Measurements from ENCODE around the gene GAS7. TPM values are rescaled to one million over a fixed set of nuclear protein-coding genes. Genes with fewer than 3 reads are reported as not detected.
A peak's percentile ranks its signal among the peaks of the same experiment; 100 is the strongest.

Gene GAS7
- total RNA-seq, 2 donors from 2014 or later, result 69.0 to 70.8 TPM

DNA sequence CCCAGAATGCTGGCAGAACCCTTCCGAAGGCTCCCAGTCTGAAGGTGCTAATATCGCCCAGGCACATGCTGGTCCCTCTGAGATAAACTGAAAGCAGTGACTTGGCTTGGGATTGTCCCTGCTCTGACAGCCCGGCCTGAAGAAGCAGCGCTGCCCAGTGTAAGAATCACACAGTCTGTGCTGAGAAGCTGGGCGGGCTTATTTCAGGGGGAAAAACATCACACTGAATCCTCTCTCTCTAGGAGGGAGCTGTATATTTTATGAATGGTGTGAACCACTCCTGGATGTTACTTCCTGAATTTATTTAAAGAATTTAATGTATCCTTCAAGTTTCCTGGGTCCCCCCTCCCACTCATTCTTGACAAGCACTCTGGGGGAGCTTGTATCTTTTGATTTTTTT is 36.3 kb downstream of the GAS7 start:
- ATAC-seq (ENCODE audit: insufficient number of reproducible peaks, low FRiP score, low read depth) (no peak), DNase-seq (ENCODE audit: low spot score) (no peak)
- no peak overlapping the region for H3K27ac ChIP-seq

DNA sequence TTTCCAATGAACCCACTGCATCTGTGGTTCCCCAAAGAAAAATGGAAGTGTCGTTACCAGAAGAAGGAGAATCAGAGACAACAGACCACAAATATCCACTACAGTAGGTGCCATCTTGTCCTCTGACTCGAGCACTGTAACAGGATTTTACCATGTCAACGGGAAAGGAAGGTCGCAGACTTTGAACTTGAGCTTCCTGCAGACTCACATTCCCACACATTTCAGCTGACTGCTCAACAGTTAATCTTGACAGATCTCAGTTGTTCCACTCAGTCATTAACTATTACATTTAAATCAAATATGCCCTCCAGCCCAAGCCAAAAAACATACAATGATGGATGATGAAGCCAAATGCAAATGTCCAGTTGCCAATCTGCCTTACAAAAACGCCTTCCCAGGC is 37.0 kb downstream of the GAS7 start:
- DNase-seq (ENCODE audit: low spot score) (no peak), ATAC-seq (ENCODE audit: insufficient number of reproducible peaks, low FRiP score, low read depth) (no peak)
- TF ChIP-seq, protein P1, sequence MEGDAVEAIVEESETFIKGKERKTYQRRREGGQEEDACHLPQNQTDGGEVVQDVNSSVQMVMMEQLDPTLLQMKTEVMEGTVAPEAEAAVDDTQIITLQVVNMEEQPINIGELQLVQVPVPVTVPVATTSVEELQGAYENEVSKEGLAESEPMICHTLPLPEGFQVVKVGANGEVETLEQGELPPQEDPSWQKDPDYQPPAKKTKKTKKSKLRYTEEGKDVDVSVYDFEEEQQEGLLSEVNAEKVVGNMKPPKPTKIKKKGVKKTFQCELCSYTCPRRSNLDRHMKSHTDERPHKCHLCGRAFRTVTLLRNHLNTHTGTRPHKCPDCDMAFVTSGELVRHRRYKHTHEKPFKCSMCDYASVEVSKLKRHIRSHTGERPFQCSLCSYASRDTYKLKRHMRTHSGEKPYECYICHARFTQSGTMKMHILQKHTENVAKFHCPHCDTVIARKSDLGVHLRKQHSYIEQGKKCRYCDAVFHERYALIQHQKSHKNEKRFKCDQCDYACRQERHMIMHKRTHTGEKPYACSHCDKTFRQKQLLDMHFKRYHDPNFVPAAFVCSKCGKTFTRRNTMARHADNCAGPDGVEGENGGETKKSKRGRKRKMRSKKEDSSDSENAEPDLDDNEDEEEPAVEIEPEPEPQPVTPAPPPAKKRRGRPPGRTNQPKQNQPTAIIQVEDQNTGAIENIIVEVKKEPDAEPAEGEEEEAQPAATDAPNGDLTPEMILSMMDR (IDR thresholded peaks at IDR 0.05), result no peak
- Histone ChIP-seq H3K4me1 (ENCODE audit: control insufficient read depth in 1 of 2, low read depth in 2 of 2) (no peaks in the 10 kb centered on the region), H3K27me3 (replicated peaks; ENCODE audit: insufficient read depth) (no peaks in the 10 kb centered on the region), H3K36me3 (no peaks in the 10 kb centered on the region), H3K4me3 (no peak overlapping the region), H3K27ac (no peak overlapping the region), H3K9me3 (no peaks in the 10 kb centered on the region)

More for the DNA sequence above, 36.3 kb downstream of the GAS7 start:
- H3K9me3 ChIP-seq, result no peaks in the 10 kb centered on the region
- no peaks in the 10 kb centered on the region for H3K36me3 ChIP-seq
- no peaks in the 10 kb centered on the region for H3K4me1 ChIP-seq (ENCODE audit: control insufficient read depth in 1 of 2, low read depth in 2 of 2)
- TF ChIP-seq, protein P1 (IDR thresholded peaks at IDR 0.05), result no peak
- no peaks in the 10 kb centered on the region for H3K27me3 ChIP-seq (replicated peaks; ENCODE audit: insufficient read depth)
- H3K4me3 ChIP-seq, result no peak overlapping the region

DNA sequence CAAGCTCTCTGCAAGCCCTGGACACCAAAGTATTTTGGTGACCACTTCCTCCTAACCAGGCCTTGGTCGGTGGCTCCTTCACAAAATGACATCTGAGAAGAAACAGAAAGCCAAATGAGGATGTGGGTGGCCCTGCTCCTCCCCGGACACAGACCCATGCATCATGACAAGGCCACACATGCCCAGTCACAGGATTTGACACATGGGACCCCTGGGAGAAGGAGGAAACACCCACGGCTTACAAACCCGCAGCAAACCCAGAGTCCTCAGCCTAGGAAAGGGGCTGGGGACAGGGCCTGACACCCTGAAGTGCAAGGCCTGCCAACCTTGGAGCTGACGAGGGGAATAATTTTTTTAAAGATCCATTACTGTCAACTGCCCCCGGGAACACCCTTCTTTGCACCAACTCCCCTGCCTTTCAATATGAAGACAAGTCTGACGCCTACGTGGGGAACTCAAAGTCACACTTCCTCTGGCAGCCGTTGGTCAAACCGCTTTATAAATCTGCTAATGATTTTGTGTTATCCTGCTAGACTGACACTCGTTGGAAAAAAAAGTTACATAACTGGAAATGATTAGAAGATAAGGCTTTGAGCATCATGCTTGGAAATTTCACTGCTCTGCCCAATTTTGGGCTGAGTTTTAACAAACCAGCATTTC is 41.3 kb downstream of the GAS7 start:
- Histone ChIP-seq H3K9me3 (no peaks in the 10 kb centered on the region), H3K27me3 (replicated peaks; ENCODE audit: insufficient read depth) (no peaks in the 10 kb centered on the region), H3K4me3 (no peak overlapping the region), H3K36me3 (no peaks in the 10 kb centered on the region), H3K27ac (peak overlapping the region in 1 of 2 donors; percentile 38), H3K4me1 (ENCODE audit: control insufficient read depth in 1 of 2, low read depth in 2 of 2) (no peaks in the 10 kb centered on the region)
- TF ChIP-seq, protein P1 (IDR thresholded peaks at IDR 0.05), result no peak
- no peak for DNase-seq (ENCODE audit: low spot score)
- no peak for ATAC-seq (ENCODE audit: insufficient number of reproducible peaks, low FRiP score, low read depth)

DNA sequence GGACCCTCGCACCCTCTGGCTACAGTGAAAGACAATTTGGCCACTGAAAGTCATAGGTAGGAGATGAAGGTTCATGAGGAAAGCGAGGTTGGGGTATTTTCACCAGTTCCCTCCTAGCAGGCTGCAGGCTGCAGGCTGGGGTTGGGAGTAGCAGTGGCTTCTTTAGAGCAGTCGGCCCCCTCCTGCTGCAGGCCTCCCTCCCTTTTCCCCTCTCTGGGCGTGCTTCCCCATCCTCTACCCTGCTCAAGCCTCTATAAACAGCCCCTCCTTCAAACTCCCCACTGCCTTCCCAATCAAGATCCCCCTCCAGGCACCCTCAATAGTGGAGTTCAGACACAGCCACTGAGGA is 41.8 kb downstream of the GAS7 start:
- Histone ChIP-seq H3K36me3 (no peaks in the 10 kb centered on the region), H3K9me3 (no peaks in the 10 kb centered on the region), H3K27ac (peak overlapping the region in 1 of 2 donors; percentile 38), H3K4me1 (ENCODE audit: control insufficient read depth in 1 of 2, low read depth in 2 of 2) (no peaks in the 10 kb centered on the region), H3K4me3 (no peak overlapping the region), H3K27me3 (replicated peaks; ENCODE audit: insufficient read depth) (no peaks in the 10 kb centered on the region)
- ATAC-seq (ENCODE audit: insufficient number of reproducible peaks, low FRiP score, low read depth), result no peak
- TF ChIP-seq, protein P1 (IDR thresholded peaks at IDR 0.05), result no peak
- no peak for DNase-seq (ENCODE audit: low spot score)

DNA sequence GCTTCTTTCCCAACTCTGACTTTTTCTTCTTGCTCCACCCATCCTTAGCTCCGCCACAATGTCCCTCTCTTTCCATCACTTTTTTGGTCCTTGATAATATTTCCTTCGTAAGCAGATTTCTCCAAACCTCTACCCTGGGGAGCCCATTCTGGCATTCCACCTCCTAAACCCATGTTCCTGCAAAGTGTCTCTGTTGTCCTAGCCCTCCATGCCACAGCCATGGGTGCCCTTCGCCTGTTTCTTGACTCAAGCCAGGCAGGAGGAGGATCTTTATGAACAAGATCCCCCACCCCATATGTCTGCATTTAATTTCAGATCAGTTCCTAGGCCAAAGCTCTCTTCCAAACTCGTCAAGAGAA is 42.4 kb downstream of the GAS7 start:
- ATAC-seq (ENCODE audit: insufficient number of reproducible peaks, low FRiP score, low read depth), result no peak
- H3K4me1 ChIP-seq (ENCODE audit: control insufficient read depth in 1 of 2, low read depth in 2 of 2), result no peaks in the 10 kb centered on the region
- peak overlapping the region in 1 of 2 donors; percentile 38 for H3K27ac ChIP-seq
- TF ChIP-seq, protein P1 (IDR thresholded peaks at IDR 0.05), result no peak
- DNase-seq (ENCODE audit: low spot score), result no peak
- no peaks in the 10 kb centered on the region for H3K27me3 ChIP-seq (replicated peaks; ENCODE audit: insufficient read depth)
- H3K9me3 ChIP-seq, result no peaks in the 10 kb centered on the region
- H3K4me3 ChIP-seq, result no peak overlapping the region
- H3K36me3 ChIP-seq, result no peaks in the 10 kb centered on the region

Measured in thoracic aorta (tissue), 2 donors.